GM19328 (cell line): ENCODE results near the gene KCTD5.
"Not testable (repeated sequence)": the region's sequence is repeated elsewhere in the genome, so short reads cannot be mapped to it uniquely, and the experiment has no call there.

Experiments used
- ATAC-seq: cut with Tn5 transposase; IDR thresholded peaks from one replicate; pipeline ENCODE4 v1.9.1; 2021; ENCODE audit warnings: mild to moderate bottlenecking, moderate library complexity; ENCODE audit not compliant: unreplicated experiment

KCTD5 gene

DNA sequence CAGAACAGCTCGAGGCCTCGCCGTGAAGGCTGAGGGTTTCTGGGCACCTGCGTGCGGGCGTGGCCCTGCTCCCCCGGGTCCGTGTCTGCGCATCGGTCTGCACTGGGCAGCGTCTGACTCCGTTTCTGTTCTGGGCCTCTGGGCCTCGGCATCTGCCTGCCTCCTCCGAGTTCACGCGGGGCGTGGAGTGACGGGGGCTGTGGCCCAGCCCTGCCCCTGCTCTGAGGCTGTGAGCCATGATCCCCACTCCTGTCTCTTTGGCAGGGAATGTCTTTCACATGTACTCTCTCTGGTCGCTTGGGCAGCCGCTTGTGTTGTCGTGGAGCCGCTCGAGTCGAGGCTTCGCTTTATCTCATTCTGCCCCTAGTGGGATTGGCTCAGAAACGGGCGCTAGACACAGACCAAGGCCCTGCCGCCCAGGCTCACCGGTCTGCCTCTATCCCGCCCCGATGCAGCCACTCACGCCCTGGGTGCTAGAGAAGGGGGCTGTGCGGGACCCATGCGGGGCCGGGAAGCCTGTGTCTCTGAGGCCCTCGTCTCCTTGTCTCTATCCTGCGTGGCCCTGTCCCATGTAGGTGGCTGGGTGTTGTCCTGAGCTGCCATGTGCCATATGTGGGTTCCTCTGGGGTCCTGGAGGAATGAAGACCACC lies 14.4 kb downstream of the KCTD5 start:
- not testable (repeated sequence) for ATAC-seq

DNA sequence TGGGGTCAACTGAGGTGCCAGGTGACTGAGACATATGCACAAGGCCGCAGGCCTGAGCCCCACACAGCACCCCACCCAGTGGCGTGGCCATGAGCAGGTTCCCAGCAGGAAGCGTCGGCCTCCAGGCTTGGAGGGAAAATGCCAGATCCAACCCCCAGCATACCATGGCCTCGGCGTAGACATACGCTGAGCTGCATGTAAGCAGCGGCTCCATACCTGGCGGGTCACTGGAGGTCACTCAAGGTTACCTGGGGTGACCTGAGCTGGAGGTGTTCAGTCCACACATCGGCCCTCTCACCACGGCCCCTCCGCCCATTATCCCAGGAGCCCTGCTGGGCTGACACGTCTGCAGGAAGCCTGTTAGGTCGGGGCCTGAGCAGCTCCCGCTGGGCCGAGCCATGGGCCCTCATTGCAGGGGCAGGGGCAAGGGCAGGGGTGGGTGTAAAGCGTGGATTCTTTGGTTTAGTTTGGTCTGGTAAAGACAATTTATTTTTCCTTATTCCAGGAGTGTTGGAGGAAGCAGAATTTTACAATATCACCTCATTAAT lies 15.2 kb downstream of the KCTD5 start:
- ATAC-seq: no peak

DNA sequence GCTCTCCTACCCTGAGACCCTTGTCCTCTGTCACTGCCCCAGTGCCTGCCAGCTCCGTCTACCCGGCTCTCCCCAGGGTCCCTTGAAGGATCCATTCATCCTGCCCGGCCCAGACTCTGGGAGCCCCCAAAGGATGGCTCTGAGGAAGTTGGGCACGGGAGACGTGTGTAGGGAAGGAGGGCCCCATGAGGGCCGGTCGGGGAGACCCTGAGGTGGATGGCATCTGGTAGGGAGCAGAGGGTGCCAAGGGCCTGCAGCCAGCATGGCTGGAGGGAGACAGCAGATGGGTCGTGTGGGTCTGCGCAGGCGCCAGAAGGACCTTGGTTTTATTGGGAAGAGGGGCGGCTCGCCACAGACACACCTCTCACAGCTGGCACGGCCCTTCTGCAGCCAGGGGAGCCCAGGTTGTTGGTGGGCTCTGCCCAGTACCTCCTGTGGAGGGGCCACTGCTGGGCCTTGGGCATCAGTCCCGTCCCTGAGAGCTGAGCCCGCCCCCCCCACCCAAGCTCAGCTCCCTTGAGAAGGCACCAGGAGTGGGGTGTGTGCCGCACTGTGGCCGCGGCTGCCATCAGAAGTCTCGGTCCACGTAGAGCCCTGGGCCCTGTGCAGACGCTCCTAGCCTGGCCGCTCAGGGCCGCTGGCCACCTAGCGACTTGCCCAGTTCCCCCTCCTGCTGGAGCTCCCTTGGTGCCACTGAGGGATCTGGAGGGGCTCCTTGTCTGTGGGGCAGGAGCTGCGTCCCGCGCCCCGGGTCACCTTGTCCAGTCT lies 16.0 kb downstream of the KCTD5 start:
- ATAC-seq: no peak

DNA sequence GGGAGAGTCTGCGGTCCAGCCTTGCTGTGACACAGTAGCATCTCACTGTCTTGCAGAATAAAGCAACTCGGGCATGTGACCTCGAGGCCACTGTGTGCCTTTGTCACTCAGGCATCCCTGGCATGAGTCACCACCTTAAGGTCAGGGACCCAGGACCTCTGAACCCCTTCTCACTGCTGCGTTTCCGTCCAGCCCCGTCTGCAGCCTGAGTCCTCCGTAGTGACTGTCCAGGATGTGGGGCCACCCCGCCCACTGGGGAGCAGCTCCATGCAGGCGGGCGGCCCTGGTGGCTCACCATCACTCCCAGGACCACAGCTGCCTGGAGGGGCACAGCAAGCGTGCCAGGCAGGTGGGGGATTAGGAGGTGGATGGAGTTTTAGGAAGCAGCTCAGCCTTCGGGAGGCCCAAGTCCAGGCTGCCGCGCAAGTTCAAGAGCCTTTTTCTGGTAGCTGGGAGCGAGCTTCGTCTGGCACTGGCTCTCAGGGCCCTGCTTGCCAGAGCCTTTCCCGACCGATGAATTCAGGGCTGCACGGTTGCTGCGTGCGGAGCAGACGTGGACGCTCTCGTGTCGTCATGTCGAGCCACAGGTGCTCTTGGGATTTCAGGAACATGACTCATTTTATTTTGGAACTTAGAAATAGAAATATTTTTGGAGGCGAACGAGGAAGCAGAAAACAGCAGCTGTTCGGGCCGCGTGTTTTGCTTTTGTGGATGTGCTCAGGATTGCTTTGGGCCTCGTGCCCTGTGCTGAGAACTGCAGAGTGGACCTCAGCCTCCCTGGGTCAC lies 16.8 kb downstream of the KCTD5 start:
- ATAC-seq: no peak

DNA sequence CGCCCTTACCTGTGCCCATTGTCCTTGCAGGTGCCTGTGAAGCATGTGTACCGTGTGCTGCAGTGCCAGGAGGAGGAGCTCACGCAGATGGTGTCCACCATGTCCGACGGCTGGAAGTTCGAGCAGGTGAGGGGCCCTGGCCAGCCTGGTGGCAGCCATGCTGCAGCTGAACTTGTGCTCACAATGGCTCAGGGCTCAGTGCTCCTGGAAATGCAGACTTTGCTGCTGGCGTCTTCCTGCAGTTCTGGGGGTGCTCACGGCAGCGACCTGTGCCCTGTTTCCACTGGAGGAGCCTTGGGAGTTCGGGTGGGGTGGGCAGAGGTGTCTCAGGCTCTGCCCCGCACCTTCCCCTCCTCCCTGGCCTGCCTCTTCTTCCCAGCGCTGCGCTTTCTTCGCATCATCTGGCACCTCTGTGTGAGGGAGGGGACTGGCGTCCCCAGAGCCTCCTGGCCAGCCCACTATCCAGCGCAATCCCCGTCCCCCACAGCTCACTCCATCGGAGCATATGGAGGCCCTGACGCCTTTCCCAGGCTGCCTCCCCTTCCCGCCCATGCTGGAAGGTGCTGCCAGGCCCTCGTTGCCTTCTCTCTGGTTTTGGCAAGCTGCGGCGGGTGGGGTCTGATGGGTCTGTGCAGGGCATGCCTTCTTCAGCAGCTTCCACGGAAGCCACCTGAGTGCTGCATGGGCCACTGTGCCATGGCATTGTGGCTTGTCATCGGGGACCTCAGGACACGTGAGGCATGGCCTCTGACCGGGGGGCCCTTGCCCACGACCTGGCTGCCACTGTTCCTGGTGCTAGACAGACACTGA lies 17.7 kb downstream of the KCTD5 start:
- ATAC-seq: no peak

DNA sequence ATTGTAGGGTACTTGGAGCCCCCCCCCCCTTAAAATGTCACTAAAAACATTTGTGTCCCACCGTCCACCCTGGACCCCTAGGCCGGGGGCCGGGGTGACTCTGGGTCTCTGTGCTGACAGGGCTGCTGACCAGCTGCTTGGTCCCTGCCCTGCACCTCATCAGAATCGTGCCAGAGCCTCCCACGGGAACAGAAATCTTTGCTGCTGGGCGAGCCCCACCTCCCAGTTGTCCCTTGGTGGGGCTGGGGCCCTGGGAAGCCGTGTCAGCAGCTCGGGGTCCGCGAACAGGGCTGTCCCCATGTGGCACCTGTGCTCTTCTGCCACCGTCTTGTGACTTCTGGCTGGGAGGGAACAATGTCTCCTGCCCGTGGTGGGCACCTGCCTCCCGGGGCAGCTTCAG lies 18.5 kb downstream of the KCTD5 start:
- no peak for ATAC-seq

DNA sequence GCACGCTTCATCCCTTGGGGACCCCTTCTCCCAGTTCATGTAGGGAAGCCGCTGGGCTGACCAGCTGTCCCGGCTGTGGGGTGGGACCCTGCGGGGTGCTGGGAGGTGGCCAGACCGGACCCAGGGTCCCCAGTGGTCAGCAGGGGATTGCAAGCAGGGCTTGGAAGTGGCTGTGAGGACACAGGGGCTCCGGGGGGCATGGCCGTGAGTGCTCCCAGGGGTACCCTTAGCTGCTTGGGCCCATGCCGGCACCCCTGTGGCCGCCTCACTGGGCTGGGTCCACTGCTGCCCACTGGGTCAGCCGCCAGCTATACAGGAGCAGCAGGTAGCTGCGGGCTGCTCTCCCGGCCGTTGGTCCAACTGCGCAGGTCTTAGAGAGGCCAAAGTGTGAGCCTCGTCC lies 18.9 kb downstream of the KCTD5 start:
- no peak for ATAC-seq

DNA sequence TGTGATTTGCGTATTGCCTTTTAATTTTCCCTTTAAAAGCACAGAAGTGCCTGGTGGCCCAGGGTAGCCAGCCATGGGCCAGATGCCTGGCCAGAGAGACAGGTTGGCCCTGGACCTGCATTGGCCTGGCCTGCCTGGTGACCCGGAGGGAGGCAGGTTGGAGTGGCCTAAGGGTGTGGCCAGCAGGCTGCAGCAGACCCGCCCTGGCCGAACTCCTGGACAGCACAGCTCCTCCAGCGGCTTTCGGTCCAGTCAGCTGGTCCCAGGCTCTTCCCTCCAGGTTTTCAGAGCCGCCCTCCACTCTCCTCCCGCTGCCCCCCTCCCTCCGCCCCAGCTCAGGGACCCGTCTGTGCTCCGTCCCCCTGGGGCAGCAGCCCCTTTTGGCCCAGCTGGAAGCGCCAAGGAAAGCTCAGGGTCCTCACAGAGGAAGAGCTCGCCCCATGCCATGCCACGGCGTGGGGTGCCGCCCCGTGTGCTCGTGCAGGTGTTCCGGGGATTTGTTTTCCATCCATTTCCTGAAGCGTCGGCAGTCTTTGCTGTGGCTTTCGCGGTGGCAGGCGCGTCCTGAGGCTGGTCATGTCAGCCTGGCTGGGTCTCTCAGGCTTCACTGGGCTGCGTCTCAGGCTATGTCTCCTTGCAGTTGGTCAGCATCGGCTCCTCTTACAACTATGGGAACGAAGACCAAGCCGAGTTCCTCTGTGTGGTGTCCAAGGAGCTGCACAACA lies 19.6 kb downstream of the KCTD5 start:
- no peak for ATAC-seq

DNA sequence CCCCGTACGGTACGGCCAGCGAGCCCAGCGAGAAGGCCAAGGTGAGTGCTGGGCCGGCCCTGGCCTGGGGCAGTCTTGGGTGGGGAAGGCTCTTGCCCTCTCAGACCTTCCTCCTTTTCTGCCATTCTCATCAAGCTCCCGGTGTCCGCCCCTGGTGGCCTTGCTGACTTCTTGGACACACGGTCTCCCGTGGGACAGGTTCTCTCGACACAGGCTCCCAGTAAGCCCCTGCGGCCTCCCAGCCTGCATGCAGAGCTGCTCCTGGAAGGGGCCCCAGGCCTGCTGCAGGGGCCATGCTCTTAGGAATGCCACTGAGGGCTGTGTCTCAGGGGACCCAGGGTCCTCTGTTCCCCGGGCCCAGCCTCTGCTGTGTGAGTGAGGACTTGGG lies 20.1 kb downstream of the KCTD5 start:
- no peak for ATAC-seq

DNA sequence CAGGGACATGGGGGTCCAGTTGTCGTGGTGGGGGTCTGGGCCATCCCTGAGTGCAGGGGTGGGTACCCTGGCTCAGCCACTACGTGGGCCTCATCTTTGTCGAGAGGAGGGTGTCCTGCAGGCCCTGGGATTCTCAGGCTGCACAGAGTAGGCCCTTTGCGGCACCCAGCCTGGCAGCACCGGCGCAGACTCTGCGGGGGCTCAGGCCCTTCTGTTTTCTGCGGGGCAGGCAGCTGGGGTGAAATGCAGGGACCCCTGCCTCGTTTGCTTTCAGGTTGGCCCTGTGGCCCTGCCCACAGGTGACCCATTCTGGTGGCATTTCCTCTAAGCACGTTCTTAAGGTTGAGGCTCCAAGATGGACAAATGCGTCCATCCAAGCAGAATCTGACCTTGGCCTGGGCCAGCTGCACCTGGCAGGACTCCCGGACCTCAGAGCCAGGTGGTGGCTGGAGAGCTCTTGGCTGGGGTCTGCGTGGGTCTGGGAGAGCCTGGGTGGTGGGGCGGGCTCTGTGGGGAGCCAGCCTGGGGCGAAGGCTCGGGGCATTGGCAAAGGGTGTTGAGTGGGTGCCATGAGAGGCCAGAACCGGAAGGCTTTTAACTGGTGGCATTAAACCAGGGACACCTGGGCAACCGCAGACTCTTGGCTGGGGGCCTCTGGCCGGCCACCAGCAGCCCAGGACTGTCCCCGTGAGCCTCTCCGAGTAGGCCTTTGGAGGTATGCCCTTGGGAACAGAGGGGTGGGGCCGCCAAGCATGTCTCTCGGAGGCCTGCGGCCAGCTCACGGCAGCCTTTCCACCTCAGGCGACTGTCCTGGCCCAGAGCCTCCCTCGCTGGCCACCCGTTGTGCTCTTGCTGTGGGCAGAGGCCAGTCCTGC lies 20.8 kb downstream of the KCTD5 start:
- ATAC-seq: no peak

DNA sequence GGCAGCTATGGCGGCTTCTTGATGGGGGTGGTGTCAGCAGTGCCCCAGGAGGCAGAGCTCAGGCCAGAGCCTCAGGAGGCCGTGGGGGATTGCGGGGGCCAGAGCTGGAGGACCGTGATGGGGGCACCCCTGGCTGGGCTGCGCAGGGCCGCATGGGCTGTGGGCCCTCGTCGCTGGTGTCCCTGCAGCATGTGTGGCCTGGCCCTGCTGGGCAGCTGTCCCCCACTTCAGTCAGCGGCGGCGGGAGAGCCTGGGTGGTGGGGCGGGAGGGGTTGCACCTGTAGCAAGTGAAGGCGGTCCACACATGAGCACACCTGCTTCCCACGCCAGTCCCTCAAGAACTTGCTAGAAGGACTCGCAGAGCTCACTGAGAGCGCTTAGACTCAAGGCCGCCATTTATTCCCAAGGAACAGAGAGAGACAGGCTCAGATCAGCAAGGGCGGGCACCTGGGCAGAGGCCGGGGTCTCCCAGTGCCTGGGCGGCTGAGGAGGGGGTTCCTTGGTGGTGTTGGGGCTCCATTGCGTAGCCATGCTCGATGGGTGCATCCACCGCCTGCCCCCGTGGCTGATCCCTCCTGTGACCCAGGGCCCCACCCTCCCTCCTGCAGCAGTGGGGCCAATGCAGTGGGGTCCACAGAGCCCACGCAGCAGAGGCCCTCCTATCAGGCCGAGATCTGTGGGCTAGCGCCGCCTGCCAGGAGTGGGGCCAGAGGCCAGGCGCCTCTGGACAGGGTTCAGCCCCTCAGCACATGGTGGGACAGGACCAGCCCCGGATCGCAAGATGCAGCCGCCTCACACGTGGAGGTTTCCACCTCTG lies 22.1 kb downstream of the KCTD5 start:
- no peak for ATAC-seq

DNA sequence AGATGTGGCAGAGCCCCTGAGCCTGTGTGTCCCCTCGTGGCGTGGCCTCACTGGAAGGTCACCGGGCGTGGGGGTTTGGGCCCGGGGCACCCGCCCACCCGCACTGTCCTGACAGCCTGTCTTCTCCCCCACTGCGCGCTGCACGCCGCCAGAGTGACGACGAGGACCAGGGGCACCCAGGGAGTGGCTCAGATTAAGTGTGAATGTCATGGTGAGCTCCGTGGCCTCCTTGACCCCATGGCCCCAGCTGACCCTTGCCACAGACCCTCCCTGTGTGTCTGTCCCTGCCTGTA lies 22.6 kb downstream of the KCTD5 start:
- ATAC-seq: no peak

DNA sequence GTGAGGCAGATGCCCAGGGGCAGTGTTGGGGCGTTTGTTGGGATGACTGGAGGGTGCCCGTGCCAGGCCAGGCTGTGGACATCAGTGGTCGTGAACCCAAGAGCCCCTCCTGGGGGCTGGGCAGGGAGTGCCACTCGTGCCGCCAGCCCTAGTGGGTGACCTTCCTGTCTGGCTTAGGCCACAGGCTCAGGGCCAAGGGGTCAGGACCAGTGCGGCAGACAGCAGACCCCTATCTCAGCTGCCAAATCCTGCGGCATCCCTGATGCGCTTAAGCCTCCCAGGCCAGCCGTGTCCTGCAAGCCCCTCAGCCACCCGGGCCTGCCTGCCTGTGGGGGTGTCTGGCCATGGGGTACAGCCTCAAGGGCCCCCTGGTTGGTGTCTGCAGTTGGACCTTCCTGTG lies 23.0 kb downstream of the KCTD5 start:
- ATAC-seq: no peak

DNA sequence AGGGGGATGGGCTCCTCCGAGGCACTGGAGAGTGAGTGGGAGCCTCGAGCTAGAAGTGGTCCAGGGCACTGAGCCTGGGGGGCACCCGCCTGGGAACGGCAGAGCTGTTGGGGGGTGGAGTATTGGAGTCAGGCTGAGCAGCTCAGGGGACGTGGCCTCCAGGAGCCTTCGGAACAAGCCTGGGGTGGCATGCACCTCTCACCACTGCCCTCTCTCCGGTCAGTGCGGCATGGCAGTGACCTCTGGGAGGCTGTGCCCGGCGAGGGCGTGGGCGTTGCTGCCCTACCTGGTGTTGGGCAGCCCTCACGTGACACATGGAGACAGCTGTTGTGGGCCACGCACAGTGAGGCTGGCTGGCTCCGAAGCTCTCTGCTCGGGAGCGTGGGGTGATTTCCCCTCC lies 23.8 kb downstream of the KCTD5 start:
- ATAC-seq: no peak

DNA sequence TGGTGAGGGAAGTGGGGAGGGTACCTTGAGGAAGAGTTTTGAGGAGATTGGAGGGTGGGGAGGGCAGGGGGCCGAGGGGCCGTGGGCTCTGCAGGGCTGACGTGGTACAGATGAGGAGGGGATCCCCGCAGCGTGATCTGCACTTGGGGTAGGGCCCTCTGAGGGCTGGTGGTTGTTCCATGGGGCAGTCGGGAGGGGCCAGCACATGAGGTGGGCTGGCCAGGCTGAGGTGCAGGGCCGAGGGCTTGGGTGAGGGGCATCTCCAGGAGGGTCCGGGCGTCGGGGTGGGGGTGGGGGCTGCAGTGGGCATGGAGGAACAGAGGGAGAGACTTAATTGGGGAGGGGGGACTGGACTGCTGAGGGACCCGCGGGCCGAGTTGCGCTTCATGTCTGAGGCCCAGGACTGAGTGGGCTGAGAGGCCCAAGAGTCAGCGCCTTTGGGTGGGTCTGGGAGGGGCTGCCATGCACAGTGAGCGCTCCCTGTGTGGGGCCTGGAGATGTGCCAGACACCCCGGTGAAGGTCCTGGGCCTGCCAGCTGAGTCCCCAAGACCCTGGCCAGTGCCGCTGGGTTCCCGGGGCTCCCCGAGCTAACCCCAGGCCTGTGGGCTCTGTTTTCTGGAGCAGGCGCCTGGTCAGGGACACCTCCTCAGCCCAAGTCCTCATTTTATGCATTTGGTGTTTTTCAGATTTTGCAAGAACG lies 24.4 kb downstream of the KCTD5 start:
- no peak for ATAC-seq

DNA sequence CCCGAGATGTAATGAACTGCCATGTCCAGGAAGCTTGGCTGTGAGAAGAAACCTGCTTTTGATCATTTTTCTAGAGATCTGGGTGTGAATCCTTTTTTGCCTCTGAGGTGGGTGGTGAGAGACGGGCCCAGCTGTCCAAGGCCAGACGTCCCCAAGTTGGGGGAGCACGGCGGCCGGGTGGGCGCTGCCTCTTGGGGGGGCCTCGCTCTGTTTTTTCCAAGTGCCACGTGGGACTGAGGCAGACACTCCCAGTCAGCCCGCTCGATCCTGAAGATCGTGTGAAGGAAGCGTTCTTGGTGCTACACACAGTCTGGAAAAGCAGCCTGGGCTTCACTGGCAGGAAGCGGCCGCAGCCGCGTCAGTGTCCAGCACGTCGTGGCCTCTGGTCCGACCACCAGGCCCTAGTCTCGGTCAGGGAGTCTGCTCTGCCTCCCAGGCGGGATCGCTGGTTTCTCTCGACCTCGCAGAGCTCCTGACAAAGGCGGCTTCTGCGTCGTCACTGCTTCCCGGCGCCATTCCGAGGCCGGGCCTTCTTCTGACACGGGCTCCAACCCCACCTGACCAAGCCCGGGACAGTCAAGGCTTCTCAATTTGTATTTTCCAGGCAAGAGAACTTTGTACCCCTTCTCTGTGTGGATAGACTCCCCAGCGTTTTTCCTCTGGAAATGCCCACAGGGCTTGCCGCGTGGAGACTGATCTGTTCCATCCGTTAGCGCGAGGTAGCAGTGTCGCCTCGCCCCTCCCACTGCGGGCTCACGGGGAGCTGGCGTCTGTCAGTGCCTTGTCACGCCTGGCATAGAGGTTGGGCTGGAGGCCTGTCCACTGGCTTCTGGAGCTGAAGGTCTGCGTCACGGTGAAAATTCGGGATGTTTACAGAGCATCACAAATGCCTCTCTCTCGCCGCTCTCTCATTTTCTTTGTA lies 25.3 kb downstream of the KCTD5 start:
- no peak for ATAC-seq

DNA sequence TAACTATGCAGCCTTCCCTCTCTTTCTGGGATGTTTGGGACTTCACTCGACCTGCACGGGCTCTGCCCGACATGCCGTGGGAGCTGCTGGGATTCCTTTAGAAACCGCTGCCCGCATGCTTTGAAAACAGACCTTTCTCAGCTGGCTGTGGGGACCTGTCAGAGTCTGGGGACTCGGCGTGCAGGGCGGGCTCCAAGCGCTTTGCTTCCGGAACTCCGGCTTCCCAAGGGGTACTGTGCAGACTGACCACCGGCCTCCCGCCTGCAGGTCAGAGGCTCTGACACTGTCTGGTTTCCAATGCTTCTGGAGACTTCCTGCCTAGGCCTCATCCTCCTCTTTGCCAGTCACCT lies 25.9 kb downstream of the KCTD5 start:
- no peak for ATAC-seq
